Measurements from ENCODE around the gene TMEM225B.

DNA sequence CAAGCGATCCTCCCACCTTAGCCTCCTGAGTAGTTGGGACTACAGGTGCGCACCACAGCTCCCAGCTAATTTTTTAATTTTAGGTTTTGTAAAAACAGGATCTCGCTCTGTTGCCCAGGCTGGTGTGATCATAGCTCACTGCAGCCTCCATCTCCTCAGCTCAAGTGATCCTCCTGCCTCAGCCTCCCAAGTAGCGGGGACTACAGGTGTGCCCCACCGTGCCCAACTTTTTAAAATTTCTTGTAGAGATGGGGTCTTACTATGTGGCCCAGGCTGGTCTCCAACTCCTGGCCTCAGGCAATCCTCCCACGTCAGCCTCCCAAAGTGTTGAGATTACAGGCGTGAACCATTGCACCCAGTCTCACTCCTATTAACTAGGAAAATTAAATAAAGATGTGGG is 7.5 kb downstream of the TMEM225B start:
- TF ChIP-seq CTCF (IDR thresholded peaks at IDR 0.05) (no peak), POLR2A (IDR thresholded peaks at IDR 0.05) (no peak), POLR2AphosphoS5 (IDR thresholded peaks at IDR 0.05) (no peak)
